GM21576 (cell line): ENCODE measurements around the gene PIEZO1.

ENCODE experiments used
- ATAC-seq: cut with Tn5 transposase; IDR thresholded peaks from one replicate; pipeline ENCODE4 v1.9.1; 2021; ENCODE audit warnings: mild to moderate bottlenecking, moderate library complexity; ENCODE audit not compliant: unreplicated experiment

Gene PIEZO1

GRCh38 chr16:88754109-88754911, 30.7 kb downstream of the PIEZO1 start:
- no peak for ATAC-seq

GRCh38 chr16:88753602-88754001, 31.4 kb downstream of the PIEZO1 start:
- ATAC-seq: no peak

GRCh38 chr16:88753191-88753590, 31.8 kb downstream of the PIEZO1 start:
- no peak for ATAC-seq

GRCh38 chr16:88752386-88753002, 32.5 kb downstream of the PIEZO1 start:
- no peak for ATAC-seq

- no peak for ATAC-seq
Measured at GRCh38 chr16:88750854-88751253, 34.2 kb downstream of the PIEZO1 start.

GRCh38 chr16:88749358-88749757, 35.7 kb downstream of the PIEZO1 start:
- ATAC-seq: no peak

GRCh38 chr16:88748364-88748763, 36.7 kb downstream of the PIEZO1 start:
- no peak for ATAC-seq

- no peak for ATAC-seq
Measured at GRCh38 chr16:88747588-88748301, 37.3 kb downstream of the PIEZO1 start.

- no peak for ATAC-seq
Measured at GRCh38 chr16:88746506-88746905, 38.5 kb downstream of the PIEZO1 start.

- no peak for ATAC-seq
Measured at GRCh38 chr16:88744577-88745521, 40.2 kb downstream of the PIEZO1 start.

- ATAC-seq: no peak
Measured at GRCh38 chr16:88743693-88744576, 41.1 kb downstream of the PIEZO1 start.

- no peak for ATAC-seq
Measured at GRCh38 chr16:88742896-88743605, 42.0 kb downstream of the PIEZO1 start.

GRCh38 chr16:88741368-88741767, 43.7 kb downstream of the PIEZO1 start:
- no peak for ATAC-seq

GRCh38 chr16:88740727-88741055, 44.3 kb downstream of the PIEZO1 start:
- ATAC-seq: no peak

- ATAC-seq: no peak
Measured at GRCh38 chr16:88739977-88740726, 44.9 kb downstream of the PIEZO1 start.

GRCh38 chr16:88739139-88739976, 45.7 kb downstream of the PIEZO1 start:
- no peak for ATAC-seq

GRCh38 chr16:88738151-88739084, 46.6 kb downstream of the PIEZO1 start:
- no peak for ATAC-seq
